Urinary bladder (tissue), 4 donors: ENCODE results near the gene DGKG. TPM values are rescaled to one million over a fixed set of nuclear protein-coding genes. Genes with fewer than 3 reads are reported as not detected.
A peak's percentile ranks its signal among the peaks of the same experiment; 100 is the strongest.

ENCODE experiments used
- DNase-seq: peaks from one replicate; pipeline ENCODE4 v3.0.0-alpha.2; 2015; ENCODE audit errors: extremely low spot score
- H3K27ac ChIP-seq: one replicate; pipeline ENCODE4 v1.5.1; 2013; ENCODE audit warnings: low read depth, mild to moderate bottlenecking, moderate library complexity
- H3K36me3 ChIP-seq: one replicate; pipeline ENCODE4 v1.6.1; 2013; ENCODE audit warnings: mild to moderate bottlenecking, moderate library complexity; ENCODE audit not compliant: insufficient read depth
- H3K4me1 ChIP-seq: one replicate; pipeline ENCODE4 v1.6.1; 2013; ENCODE audit warnings: mild to moderate bottlenecking, moderate library complexity; ENCODE audit not compliant: insufficient read depth
- H3K4me3 ChIP-seq: one replicate; pipeline ENCODE4 v1.5.1; 2013; ENCODE audit warnings: low read depth, low read length
- WGBS: extraction: QIAGEN DNeasy Blood & Tissue Kit; methylation state at CpG from one replicate; pipeline ENCODE4 v1.1.7; 2013; 5-methylcytosine and 5-hydroxymethylcytosine counted together
- polyA plus RNA-seq: library from polyadenylated mRNA; stranded (reverse); fragments of 200-250 nt; gene quantifications from one replicate; pipeline ENCODE4 v1.2.3, GENCODE V29; 2013
- total RNA-seq: library from RNA; depleted of rRNA; stranded (reverse); fragments of >200 nt; gene quantifications from one replicate; pipeline ENCODE4 v1.2.3, GENCODE V29; 2014
- donor health status: healthy with polysubstance abuse.
- donor health status: healthy.

The DGKG gene
- total and polyA plus RNA-seq, 2 donors: 4.2 to 9.3 TPM

DNA sequence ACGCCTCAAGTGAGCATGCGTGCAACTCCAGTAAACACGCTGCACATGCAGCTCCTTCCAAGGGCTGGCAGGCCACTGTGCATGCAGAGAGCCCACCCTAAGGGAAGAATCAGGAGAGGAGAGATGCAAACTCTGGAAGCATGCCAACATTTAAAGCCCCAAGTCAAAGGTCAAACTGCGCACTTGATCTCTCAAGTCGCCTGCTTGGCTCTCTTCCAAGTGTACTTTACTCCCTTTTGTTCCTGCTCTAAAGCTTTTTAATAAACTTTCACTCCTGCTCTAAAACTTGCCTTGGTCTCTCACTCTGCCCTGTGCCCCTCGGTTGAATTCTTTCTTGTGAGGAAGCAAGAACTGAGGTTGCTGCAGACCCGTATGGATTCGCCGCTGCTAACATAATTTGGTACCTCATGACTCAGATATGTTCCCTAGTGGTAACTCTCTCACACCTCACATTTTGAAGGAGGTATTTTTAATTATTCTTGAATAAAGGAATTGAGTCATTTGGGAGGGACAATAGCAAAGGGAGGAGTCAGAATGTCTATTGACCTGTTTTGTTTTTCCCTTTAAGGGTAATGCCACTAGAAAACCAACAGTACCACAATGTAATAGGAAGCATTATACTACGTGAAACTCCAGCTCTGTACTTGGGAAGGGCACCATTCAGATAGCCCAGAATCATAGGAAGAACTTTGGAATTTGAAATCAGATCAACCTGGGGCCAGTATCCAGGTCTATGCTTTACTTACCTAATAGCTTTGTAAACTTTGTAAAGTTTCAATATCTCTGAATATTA, 19.6 kb upstream of the DGKG start:
- Histone ChIP-seq H3K36me3 (no peaks in the 10 kb centered on the region), H3K4me1 (no peaks in the 10 kb centered on the region), H3K4me3 (no peak overlapping the region), H3K27ac (no peak overlapping the region)
- DNase-seq: no peak
- 58% methylated on average over 10 of the region's 10 CpGs for WGBS

DNA sequence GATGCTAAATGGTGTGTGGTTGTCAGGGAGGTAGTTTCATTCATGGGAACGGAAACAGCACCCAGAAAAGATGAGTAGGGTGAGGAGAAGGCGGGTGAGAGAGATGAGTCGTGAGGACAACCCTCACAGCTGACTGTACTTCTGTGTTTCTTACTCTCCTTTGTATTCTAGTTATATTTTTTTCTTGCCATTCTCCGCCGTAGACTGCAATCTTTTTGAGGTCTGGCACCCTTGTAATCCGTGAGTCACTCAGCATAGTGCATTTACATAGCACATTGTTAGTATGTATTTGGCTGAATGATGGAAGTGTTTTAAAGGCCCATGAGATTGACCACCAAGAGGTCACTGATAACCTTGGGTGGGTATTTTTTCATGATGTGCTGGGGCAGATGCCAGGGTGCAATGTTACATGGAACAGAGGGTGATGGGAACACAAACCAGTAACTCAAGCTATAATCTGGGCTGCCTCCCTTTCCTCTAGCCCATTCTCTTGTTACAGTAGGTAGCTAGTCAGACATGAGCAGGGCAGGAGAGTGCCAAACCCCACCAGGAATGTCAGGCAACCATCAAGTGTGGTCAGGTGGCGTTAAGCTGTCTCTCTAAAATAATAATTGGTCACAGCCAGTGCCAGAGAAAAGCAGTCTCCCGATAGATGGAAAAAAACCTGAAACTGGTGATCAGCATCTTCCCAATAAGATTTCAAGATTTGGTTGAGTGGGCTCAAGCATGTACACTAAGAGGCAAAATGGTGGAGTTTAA, 18.8 kb upstream of the DGKG start:
- H3K4me3 ChIP-seq: no peak overlapping the region
- no peak for DNase-seq
- WGBS: 82% methylated on average over 8 of the region's 8 CpGs
- H3K36me3 ChIP-seq: no peaks in the 10 kb centered on the region
- H3K4me1 ChIP-seq: no peaks in the 10 kb centered on the region
- no peak overlapping the region for H3K27ac ChIP-seq

DNA sequence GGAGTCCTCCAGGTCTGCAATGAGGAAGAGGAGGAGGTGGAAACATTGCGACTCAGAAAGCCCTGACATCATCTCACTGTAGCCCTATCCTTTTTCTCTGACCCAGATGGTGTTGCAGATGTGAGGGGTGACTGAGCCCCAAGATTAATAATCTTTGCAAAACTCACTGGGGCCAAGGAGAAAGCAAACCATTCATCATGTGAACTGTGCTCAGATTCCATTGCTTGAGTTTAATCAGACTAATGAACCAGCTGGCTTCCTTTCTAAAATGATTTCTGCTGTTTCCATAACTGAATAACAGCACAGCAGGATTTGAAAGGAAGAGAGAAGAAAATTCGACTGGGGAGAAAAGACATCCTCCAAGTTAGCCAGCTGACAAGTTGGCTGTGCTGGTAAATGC, 13.4 kb upstream of the DGKG start:
- Histone ChIP-seq H3K4me1 (no peaks in the 10 kb centered on the region), H3K4me3 (no peak overlapping the region), H3K36me3 (no peaks in the 10 kb centered on the region), H3K27ac (no peak overlapping the region)
- no peak for DNase-seq
- WGBS: 52% methylated on average over 2 of the region's 2 CpGs

DNA sequence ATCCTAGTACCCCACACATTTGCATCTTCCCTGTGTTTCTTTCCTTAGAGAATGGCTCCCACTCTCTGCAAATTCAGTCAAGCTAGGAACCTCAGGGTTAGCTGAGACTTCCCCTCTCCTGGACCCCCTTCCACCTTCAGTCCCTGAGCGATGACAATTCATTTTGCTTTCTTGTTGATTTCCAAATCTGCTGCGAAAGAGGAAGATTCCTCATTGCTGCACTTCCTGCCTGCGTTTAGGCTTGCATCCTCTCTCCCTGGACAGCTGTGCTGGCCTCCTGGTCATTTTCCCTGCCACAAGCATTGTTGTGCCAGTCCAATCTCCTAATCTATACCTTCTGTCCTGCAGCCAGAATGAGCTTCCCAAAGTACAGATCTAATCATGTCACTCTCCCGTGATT, 12.3 kb upstream of the DGKG start:
- Histone ChIP-seq H3K4me3 (no peak overlapping the region), H3K36me3 (no peaks in the 10 kb centered on the region), H3K27ac (no peak overlapping the region), H3K4me1 (no peaks in the 10 kb centered on the region)
- WGBS: 65% methylated on average over 4 of the region's 4 CpGs
- DNase-seq: no peak

DNA sequence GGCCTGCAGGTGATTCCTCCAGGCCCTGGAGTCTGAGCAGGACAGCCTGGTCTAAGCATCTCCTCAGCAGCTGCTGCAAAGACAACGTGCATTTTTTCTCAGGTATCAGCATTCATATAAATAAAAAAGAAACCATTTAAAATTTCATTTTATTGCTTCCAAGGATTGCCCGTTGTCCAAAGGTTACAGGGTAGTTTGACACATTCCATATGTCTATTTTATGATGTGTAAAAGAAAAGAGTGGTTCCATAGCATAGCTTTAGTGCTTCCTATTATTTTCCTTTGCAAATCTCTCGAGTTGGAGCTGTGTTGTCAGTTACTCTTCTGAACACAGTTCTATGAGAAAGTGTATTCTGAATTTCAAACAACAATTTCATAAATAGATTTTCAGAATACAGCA, 7.2 kb upstream of the DGKG start:
- WGBS: 52% methylated on average over 3 of the region's 3 CpGs
- no peaks in the 10 kb centered on the region for H3K36me3 ChIP-seq
- DNase-seq: no peak
- H3K4me3 ChIP-seq: no peak overlapping the region
- no peaks in the 10 kb centered on the region for H3K4me1 ChIP-seq
- no peak overlapping the region for H3K27ac ChIP-seq

DNA sequence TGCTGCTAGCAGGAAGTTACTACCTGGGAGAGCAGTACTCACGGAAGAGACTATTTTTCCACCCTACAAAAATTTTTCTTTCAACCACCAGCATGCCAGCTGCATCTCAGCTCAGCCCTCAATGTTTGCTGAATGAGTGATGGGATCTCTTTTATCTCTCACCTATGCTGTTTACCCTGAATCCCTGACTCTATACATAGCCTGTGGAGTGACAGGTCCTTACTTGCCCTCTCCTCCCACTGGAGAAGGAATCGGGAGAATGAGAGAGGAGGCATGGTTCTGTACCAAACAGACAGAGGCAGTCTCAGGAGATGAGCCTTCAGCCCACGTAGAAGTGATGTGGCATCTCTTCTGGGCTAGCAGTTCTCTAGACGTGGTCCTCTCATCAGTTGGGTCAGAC, 6.7 kb upstream of the DGKG start:
- no peak overlapping the region for H3K27ac ChIP-seq
- H3K4me1 ChIP-seq: no peaks in the 10 kb centered on the region
- WGBS: 56% methylated on average over 4 of the region's 4 CpGs
- DNase-seq: no peak
- H3K4me3 ChIP-seq: no peak overlapping the region
- no peaks in the 10 kb centered on the region for H3K36me3 ChIP-seq

DNA sequence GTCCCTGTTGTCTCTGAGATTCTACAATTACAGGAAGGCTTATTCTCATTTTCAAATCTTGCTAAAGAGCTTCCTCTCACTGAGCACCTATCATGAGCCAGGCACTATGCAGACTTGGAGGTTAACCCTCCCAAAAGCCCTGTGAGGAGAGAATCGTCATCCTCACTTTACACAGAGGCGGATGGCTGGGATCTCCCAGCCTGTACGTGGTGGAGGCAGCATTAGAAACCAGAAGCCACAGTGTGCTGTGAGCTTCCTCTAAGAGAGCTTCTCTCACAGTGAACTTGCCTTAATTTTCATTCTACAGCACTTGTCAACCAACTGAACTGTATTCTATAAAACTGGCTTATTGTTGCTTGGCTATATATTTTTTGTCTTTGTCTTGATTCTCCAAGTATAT, 6.1 kb upstream of the DGKG start:
- Histone ChIP-seq H3K27ac (no peak overlapping the region), H3K4me1 (no peaks in the 10 kb centered on the region), H3K36me3 (no peaks in the 10 kb centered on the region), H3K4me3 (no peak overlapping the region)
- DNase-seq: no peak
- WGBS: 57% methylated on average over 3 of the region's 3 CpGs

DNA sequence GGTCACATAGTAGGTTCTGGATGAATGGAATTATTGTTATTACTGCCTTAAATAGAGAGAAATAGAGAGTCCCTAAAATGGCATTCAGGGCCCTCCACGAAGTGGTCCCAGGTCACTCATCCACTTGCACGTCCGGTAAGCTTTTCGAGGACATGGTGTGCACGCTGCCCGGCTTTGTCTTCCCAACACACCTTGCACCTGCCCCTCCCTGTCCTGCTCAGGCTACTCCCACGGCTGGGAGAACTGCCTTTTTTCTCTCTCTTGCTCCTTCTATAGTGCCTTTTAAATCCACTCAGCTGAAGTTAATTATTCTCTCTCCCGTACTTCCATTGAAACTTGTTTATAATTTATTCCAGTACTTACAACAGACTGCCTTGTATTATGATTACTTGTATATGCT, 5.6 kb upstream of the DGKG start:
- Histone ChIP-seq H3K36me3 (no peaks in the 10 kb centered on the region), H3K27ac (no peak overlapping the region), H3K4me1 (no peaks in the 10 kb centered on the region), H3K4me3 (no peak overlapping the region)
- WGBS: 78% methylated on average over 8 of the region's 8 CpGs
- no peak for DNase-seq

DNA sequence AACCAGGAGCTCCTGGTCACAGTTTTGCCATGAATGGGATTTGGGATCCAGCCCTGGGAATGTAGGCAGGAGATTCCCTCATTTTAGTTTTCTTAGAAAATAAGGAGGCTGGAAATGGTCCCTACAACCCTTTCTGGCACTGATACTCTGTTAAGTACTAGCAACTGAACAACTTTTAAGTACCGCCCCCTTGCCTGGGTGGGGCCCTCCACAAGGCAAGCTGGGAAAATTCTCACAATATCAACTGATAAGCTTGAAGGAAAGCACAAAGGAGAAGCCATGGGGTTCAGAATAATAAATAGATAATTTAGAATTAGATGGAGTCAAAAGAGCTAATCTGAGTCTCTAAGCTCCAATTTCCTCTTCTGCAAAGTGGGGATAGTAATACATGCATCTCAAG, 4.2 kb upstream of the DGKG start:
- no peaks in the 10 kb centered on the region for H3K4me1 ChIP-seq
- H3K4me3 ChIP-seq: no peak overlapping the region
- H3K27ac ChIP-seq: no peak overlapping the region
- H3K36me3 ChIP-seq: no peaks in the 10 kb centered on the region
- DNase-seq: no peak
- 70% methylated on average over 1 of the region's 1 CpG for WGBS

DNA sequence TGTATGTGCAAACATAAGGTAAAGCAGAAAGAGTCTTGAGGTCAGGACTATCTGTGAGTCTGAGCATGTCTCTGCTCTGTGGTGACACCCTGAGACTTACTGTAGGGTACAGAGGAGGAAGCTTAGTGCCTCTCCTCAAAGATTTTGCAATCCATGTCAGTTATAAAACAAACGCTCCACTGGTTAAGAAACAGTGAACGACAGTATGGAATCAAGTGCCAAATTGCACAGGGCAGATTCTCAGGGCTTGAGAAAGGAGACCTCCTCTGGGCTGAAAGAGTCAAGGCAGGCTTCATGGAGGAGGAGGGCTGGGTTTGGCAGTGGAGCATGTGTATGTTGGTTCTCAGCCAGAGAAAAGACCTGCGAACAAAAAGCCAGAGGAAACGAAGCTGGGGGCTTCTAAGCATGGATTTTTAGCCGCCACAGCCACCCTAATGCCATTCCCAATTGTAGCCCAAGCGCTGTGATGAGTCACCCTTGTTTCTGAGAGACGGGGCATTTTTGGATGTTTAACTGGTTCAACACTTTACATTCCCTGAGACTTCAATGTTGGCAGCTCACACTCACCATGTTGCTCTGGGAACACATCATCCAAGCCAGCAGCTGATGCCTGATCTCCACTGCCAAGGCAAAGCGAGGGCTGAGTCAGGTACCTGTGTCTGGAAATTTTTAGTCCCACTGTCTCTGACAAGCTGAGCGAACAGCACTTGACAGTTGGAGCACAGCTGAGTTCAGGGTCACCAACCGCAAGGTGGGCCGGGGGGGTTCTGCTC, 3.4 kb upstream of the DGKG start:
- H3K27ac ChIP-seq: no peak overlapping the region
- no peak overlapping the region for H3K4me3 ChIP-seq
- peaks cover 2% of the 10 kb centered on the region for H3K4me1 ChIP-seq
- no peak for DNase-seq
- 46% methylated on average over 11 of the region's 11 CpGs for WGBS
- no peaks in the 10 kb centered on the region for H3K36me3 ChIP-seq

DNA sequence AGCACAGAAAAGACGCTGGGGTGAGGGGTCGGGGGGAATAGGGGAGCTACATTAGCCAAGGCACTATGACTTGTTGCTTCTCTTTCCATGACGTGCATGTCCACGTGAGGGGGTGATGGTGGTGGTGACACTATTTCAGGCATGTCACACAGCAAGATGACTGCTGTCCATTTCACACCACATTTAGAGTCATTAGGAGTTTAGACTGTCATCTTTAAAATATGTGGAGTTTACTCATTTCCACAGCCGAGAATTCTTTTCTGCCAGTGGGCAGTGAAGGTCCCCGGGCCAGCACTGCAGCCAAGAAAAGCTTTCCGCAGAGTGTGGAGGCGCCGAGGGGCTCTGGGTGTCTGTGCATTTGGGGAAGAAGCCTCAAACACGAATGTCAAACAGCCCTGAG, 954 bp upstream of the DGKG start:
- Histone ChIP-seq H3K4me1 (peaks cover 2% of the 10 kb centered on the region), H3K27ac (no peak overlapping the region), H3K36me3 (no peaks in the 10 kb centered on the region), H3K4me3 (no peak overlapping the region)
- no peak for DNase-seq
- WGBS: 66% methylated on average over 10 of the region's 10 CpGs

DNA sequence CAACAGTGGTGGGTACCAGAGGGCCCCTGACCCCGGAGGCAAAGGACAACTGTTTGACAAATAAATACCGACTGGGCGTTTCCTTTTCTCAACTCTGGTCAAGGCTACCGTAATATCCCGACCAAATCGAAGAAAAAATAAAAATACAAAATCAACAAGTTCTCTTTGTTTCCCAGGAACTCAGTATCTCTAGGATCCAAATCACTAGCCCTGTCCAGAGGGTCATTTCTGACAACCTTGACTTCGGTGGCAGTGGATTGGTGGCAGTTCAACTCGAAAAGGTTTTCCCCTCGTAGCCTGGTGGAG, 456 bp upstream of the DGKG start:
- 41% methylated on average over 9 of the region's 9 CpGs for WGBS
- Histone ChIP-seq H3K4me1 (peaks cover 2% of the 10 kb centered on the region), H3K36me3 (no peaks in the 10 kb centered on the region), H3K27ac (no peak overlapping the region), H3K4me3 (peak overlapping the region; percentile 35)
- no peak for DNase-seq

DNA sequence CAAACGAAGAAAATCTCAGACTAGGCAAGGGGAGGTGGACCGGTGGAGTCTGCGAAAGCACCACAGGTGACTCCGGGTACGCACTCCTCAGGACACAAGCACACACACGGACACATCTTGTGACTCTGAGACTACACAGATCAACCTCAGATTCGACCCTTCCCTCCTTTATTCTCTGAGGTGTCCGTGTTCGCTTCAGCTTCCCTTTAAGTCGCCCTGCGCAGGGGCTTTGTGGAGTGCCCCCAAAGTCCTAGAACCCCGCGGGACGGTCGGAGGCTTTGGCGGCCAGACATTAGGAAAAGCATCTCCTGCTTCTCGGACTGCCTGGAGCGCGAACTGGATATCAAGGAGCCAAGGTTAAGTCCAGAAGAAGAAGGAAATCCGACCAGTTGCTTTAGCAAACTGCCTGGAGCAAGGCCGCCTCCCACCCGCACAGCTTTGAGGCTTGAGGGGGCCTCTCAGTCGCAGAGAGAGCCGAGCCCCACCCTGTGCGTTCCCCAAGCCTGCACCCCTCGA, 730 bp downstream of the DGKG start:
- peaks cover 2% of the 10 kb centered on the region for H3K4me1 ChIP-seq

DNA sequence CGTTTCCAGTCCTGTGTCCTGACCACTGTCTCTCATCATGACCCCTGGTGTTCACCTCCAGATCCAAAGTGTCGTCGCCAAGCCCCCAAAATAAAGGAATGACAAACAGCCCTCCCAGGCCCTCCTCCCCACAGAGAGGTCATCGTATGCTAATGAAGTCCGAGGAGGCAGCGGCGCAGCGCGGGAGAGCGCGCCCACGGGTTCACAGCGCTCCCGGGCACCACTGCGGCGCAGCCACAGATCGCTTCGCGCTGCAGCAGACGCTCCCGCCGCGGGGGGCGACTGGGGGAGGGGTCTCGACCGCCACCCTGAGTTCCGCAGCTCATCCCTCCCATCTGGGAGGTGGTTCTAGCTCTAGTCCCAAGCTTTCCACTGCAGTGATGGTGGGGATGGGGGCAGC, 1.3 kb downstream of the DGKG start:
- DNase-seq: no peak
- peak overlapping the region; percentile 35 for H3K4me3 ChIP-seq
- WGBS: 2% methylated on average over 27 of the region's 27 CpGs
- no peaks in the 10 kb centered on the region for H3K36me3 ChIP-seq
- H3K27ac ChIP-seq: no peak overlapping the region
- peaks cover 2% of the 10 kb centered on the region for H3K4me1 ChIP-seq

More for the DNA sequence above, 730 bp downstream of the DGKG start:
- DNase-seq: no peak
- Histone ChIP-seq H3K4me3 (peak overlapping the region; percentile 35), H3K27ac (no peak overlapping the region), H3K36me3 (no peaks in the 10 kb centered on the region)
- WGBS: under 1% methylated on average over 26 of the region's 26 CpGs
